Activated B cell treated with CpG ODN at 0.5 μM for 24 hours (primary cell): Measurements from ENCODE around the gene INMT. TPM values are rescaled to one million over a fixed set of nuclear protein-coding genes. Genes with fewer than 3 reads are reported as not detected.

Source experiments
- ATAC-seq: fragments of 200-7000 bp; cut with Tn5 transposase; one replicate; pipeline ENCODE4 v1.10.0; 2021; ENCODE audit warnings: low read depth, mild to moderate bottlenecking, moderate library complexity
- CTCF ChIA-PET: fragments of 350-600 bp; sonication (Branson Sonifier 250); formaldehyde crosslinking; loops from one replicate; lab custom pipeline; 2021; ENCODE audit warnings: antibody characterized with exemption; lab: Charles Lee
- POLR2A ChIA-PET: fragments of 350-600 bp; sonication (Branson Sonifier 250); formaldehyde crosslinking; loops from one replicate; lab custom pipeline; 2021; ENCODE audit warnings: antibody characterized with exemption; lab: Charles Lee
- DNase-seq: peaks from one replicate; pipeline ENCODE4 v3.0.0; 2022
- H3K27ac Mint-ChIP-seq: one replicate; pipeline ENCODE4 v1.8.0; 2020; ENCODE audit warnings: mixed read lengths
- H3K27me3 Mint-ChIP-seq: one replicate; pipeline ENCODE4 v1.8.0; 2021; ENCODE audit warnings: mixed read lengths
- H3K36me3 Mint-ChIP-seq: one replicate; pipeline ENCODE4 v1.8.0; 2021; ENCODE audit warnings: low read depth, mixed read lengths
- H3K4me1 Mint-ChIP-seq: one replicate; pipeline ENCODE4 v1.8.0; 2021; ENCODE audit warnings: mixed read lengths
- H3K4me3 Mint-ChIP-seq: one replicate; pipeline ENCODE4 v1.8.0; 2020; ENCODE audit warnings: mild to moderate bottlenecking, mixed read lengths
- H3K9me3 Mint-ChIP-seq: one replicate; pipeline ENCODE4 v1.8.0; 2020; ENCODE audit warnings: mixed read lengths
- CTCF ChIP-seq: fragments of 200-600 bp; IDR thresholded peaks from one replicate; pipeline ENCODE4 v1.8.0; 2022; ENCODE audit warnings: antibody characterized with exemption, mild to moderate bottlenecking
- intact Hi-C: fragments of 100-400 bp; cut with micrococcal nuclease; formaldehyde crosslinking; loops from one replicate; pipeline ENCODE4 v1.15.1; 2024
- total RNA-seq: library from RNA; stranded (reverse); gene quantifications from 2 replicates; pipeline ENCODE4 v1.2.3, GENCODE V29; 2022

Gene INMT
- total RNA-seq, 1 donor from 2014 or later = 0.11 TPM

GRCh38 chr7:30731581-30731980, 20.4 kb upstream of the INMT start:
- POLR2A ChIA-PET = no interaction called here
- Mint-ChIP-seq H3K4me3 (no peak overlapping the region), H3K4me1 (peaks cover 14% of the 10 kb centered on the region), H3K9me3 (no peaks in the 10 kb centered on the region), H3K36me3 (no peaks in the 10 kb centered on the region), H3K27me3 (peaks cover 10% of the 10 kb centered on the region), H3K27ac (no peak overlapping the region)
- intact Hi-C loops = no loop called here
- DNase-seq = no peak
- no peak for TF ChIP-seq CTCF
- ATAC-seq = no peak
- CTCF ChIA-PET = interaction anchor here (1.9 kb wide), 1 partner anchor 9 kb away, joined by 8 read pairs; no protein-coding TSS in a partner anchor

GRCh38 chr7:30732606-30733005, 19.3 kb upstream of the INMT start:
- H3K4me3 Mint-ChIP-seq = no peak overlapping the region
- H3K27ac Mint-ChIP-seq = no peak overlapping the region
- peaks cover 10% of the 10 kb centered on the region for H3K27me3 Mint-ChIP-seq
- no peak for ATAC-seq
- no peak for TF ChIP-seq CTCF
- ChIA-PET CTCF (no interaction called here), POLR2A (no interaction called here)
- DNase-seq = no peak
- no peaks in the 10 kb centered on the region for H3K9me3 Mint-ChIP-seq
- H3K4me1 Mint-ChIP-seq = peaks cover 4% of the 10 kb centered on the region
- intact Hi-C loops = no loop called here
- H3K36me3 Mint-ChIP-seq = no peaks in the 10 kb centered on the region

- POLR2A ChIA-PET = no interaction called here
- CTCF ChIA-PET = no interaction called here
These were observed 18.7 kb upstream of the INMT start for GRCh38 chr7:30733216-30733615.

GRCh38 chr7:30733691-30734090, 18.2 kb upstream of the INMT start:
- no peak overlapping the region for H3K27ac Mint-ChIP-seq
- POLR2A ChIA-PET = no interaction called here
- CTCF ChIA-PET = no interaction called here
- H3K4me3 Mint-ChIP-seq = no peak overlapping the region
- no peaks in the 10 kb centered on the region for H3K36me3 Mint-ChIP-seq
- H3K27me3 Mint-ChIP-seq = peaks cover 10% of the 10 kb centered on the region
- no peak for TF ChIP-seq CTCF
- H3K4me1 Mint-ChIP-seq = peaks cover 2% of the 10 kb centered on the region
- DNase-seq = no peak
- intact Hi-C loops = no loop called here
- ATAC-seq = no peak
- no peaks in the 10 kb centered on the region for H3K9me3 Mint-ChIP-seq

More at GRCh38 chr7:30733216-30733615, 18.7 kb upstream of the INMT start:
- ATAC-seq (no peak), DNase-seq (no peak)
- Mint-ChIP-seq H3K4me3 (no peak overlapping the region), H3K27me3 (peaks cover 10% of the 10 kb centered on the region), H3K27ac (no peak overlapping the region), H3K4me1 (peaks cover 2% of the 10 kb centered on the region), H3K9me3 (no peaks in the 10 kb centered on the region), H3K36me3 (no peaks in the 10 kb centered on the region)
- intact Hi-C loops = no loop called here
- TF ChIP-seq CTCF = no peak

GRCh38 chr7:30734497-30734896, 17.4 kb upstream of the INMT start:
- H3K9me3 Mint-ChIP-seq = no peaks in the 10 kb centered on the region
- H3K36me3 Mint-ChIP-seq = no peaks in the 10 kb centered on the region
- ATAC-seq (no peak), DNase-seq (no peak)
- no peak for TF ChIP-seq CTCF
- no peak overlapping the region for H3K4me3 Mint-ChIP-seq
- H3K4me1 Mint-ChIP-seq = peaks cover 2% of the 10 kb centered on the region
- ChIA-PET CTCF (no interaction called here), POLR2A (no interaction called here)
- H3K27ac Mint-ChIP-seq = no peak overlapping the region
- intact Hi-C loops = no loop called here
- peaks cover 10% of the 10 kb centered on the region for H3K27me3 Mint-ChIP-seq
